ENCODE measurements around the gene FRMD6. TPM values are rescaled to one million over a fixed set of nuclear protein-coding genes. Genes with fewer than 3 reads are reported as not detected.

FRMD6 gene
- polyA plus RNA-seq, 4 donors = 0.45 to 6.2 (median 3.2) TPM

DNA sequence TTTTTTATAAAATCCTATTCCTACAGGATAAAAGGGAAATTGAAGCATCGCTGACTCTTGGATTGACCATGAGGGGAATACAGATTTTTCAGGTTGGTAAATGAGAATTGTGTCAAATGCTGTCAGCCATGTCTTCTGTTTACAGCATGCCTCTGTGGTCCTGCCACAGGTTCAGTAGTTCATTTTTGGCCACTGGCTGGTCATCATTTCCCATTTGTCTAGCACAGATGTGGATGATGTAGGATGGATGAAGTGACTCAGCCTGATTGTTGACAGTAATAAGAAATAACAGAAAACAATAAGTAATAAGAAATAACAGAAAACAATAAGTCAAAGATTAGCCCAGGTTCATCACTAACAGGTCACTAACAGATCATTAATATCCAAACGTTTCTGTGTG is 59.8 kb downstream of the FRMD6 start:
- DNase-seq (no peak), FAIRE-seq (no peak)
- no peak overlapping the region for H3K4me3 ChIP-seq (ENCODE audit: low read depth in 1 of 3, low read length in 3 of 3)
- H3K27ac ChIP-seq (ENCODE audit: low read depth in 1 of 3, low read length in 2 of 3) = no peak overlapping the region
- no peaks in the 10 kb centered on the region for H3K9me3 ChIP-seq (ENCODE audit: control insufficient read depth in 2 of 2, insufficient read depth in 1 of 2, low read depth in 1 of 2, low read length in 1 of 2)
- no peaks in the 10 kb centered on the region for H3K4me1 ChIP-seq (ENCODE audit: control insufficient read depth in 3 of 3, insufficient read depth in 2 of 3, low read depth in 1 of 3, low read length in 2 of 3)
- no peaks in the 10 kb centered on the region for H3K36me3 ChIP-seq (ENCODE audit: control insufficient read depth in 3 of 3, insufficient read depth in 2 of 3, low read depth in 1 of 3, low read length in 3 of 3)
- 78 to 83% (median 78%) methylated on average over 2 of the region's 2 CpGs for WGBS, 3 donors
- no peaks in the 10 kb centered on the region for H3K27me3 ChIP-seq (ENCODE audit: control insufficient read depth in 3 of 3, insufficient read depth in 3 of 3, low read length in 3 of 3)

DNA sequence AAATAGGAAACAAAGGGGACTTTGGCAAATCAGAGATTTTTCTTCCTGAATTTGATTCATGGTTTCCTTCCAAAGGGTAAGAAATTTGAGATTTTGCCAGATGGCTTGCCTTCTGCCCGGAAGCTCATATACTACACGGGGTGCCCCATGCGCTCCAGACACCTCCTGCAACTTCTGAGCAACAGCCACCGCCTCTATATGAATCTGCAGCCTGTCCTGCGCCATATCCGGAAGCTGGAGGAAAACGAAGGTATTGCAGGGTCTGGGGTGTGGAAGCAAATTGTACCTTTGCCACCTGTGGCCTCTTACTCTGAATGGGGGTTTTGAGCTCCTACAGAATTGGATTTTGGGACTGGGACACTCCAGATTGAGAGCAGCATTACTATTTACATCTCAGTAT is 63.5 kb downstream of the FRMD6 start:
- FAIRE-seq = no peak
- Histone ChIP-seq H3K27me3 (ENCODE audit: control insufficient read depth in 3 of 3, insufficient read depth in 3 of 3, low read length in 3 of 3) (no peaks in the 10 kb centered on the region), H3K9me3 (ENCODE audit: control insufficient read depth in 2 of 2, insufficient read depth in 1 of 2, low read depth in 1 of 2, low read length in 1 of 2) (no peaks in the 10 kb centered on the region), H3K4me1 (ENCODE audit: control insufficient read depth in 3 of 3, insufficient read depth in 2 of 3, low read depth in 1 of 3, low read length in 2 of 3) (no peaks in the 10 kb centered on the region), H3K27ac (ENCODE audit: low read depth in 1 of 3, low read length in 2 of 3) (no peak overlapping the region), H3K36me3 (ENCODE audit: control insufficient read depth in 3 of 3, insufficient read depth in 2 of 3, low read depth in 1 of 3, low read length in 3 of 3) (peaks cover 0 to 5% (median 4%) of the 10 kb centered on the region in 3 donors), H3K4me3 (ENCODE audit: low read depth in 1 of 3, low read length in 3 of 3) (no peak overlapping the region)
- 78 to 84% (median 84%) methylated on average over 7 of the region's 7 CpGs for WGBS, 3 donors
- DNase-seq = peak in 1 of 2 donors; percentile 5

- no peak overlapping the region for H3K27ac ChIP-seq (ENCODE audit: low read depth in 1 of 3, low read length in 2 of 3)
- peaks cover 0 to 5% (median 4%) of the 10 kb centered on the region in 3 donors for H3K36me3 ChIP-seq (ENCODE audit: control insufficient read depth in 3 of 3, insufficient read depth in 2 of 3, low read depth in 1 of 3, low read length in 3 of 3)
- WGBS, 3 donors = 63 to 77% (median 69%) methylated on average over 2 of the region's 2 CpGs
- no peaks in the 10 kb centered on the region for H3K9me3 ChIP-seq (ENCODE audit: control insufficient read depth in 2 of 2, insufficient read depth in 1 of 2, low read depth in 1 of 2, low read length in 1 of 2)
- no peaks in the 10 kb centered on the region for H3K27me3 ChIP-seq (ENCODE audit: control insufficient read depth in 3 of 3, insufficient read depth in 3 of 3, low read length in 3 of 3)
- no peak overlapping the region for H3K4me3 ChIP-seq (ENCODE audit: low read depth in 1 of 3, low read length in 3 of 3)
- DNase-seq = no peak
- no peak for FAIRE-seq
- H3K4me1 ChIP-seq (ENCODE audit: control insufficient read depth in 3 of 3, insufficient read depth in 2 of 3, low read depth in 1 of 3, low read length in 2 of 3) = no peaks in the 10 kb centered on the region
Measured at GRCh38 chr14:51715742-51716141, 64.0 kb downstream of the FRMD6 start.

DNA sequence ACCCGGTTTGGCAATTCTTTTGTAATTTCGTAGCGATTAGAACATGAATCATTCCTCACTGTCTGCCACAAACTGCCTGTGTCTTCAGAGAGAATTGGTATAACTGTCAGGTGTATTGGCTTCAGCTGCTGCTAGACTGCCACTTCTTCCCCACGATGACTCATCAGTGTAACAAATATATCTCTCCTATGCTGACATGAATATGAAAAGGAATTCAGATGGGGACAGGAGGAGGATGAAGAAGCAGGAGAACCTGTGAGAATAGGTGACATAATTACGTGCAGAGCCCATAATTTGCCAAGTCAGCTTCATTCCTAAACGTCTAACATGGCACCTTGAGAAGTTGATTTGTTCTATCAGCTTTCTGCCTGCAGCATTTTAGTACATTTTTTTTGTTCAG is 64.9 kb downstream of the FRMD6 start:
- no peaks in the 10 kb centered on the region for H3K27me3 ChIP-seq (ENCODE audit: control insufficient read depth in 3 of 3, insufficient read depth in 3 of 3, low read length in 3 of 3)
- WGBS, 3 donors = 59 to 71% (median 66%) methylated on average over 6 of the region's 6 CpGs
- no peaks in the 10 kb centered on the region for H3K4me1 ChIP-seq (ENCODE audit: control insufficient read depth in 3 of 3, insufficient read depth in 2 of 3, low read depth in 1 of 3, low read length in 2 of 3)
- FAIRE-seq (no peak), DNase-seq (no peak)
- H3K4me3 ChIP-seq (ENCODE audit: low read depth in 1 of 3, low read length in 3 of 3) = no peak overlapping the region
- H3K27ac ChIP-seq (ENCODE audit: low read depth in 1 of 3, low read length in 2 of 3) = no peak overlapping the region
- H3K36me3 ChIP-seq (ENCODE audit: control insufficient read depth in 3 of 3, insufficient read depth in 2 of 3, low read depth in 1 of 3, low read length in 3 of 3) = peaks cover 0 to 5% (median 4%) of the 10 kb centered on the region in 3 donors
- H3K9me3 ChIP-seq (ENCODE audit: control insufficient read depth in 2 of 2, insufficient read depth in 1 of 2, low read depth in 1 of 2, low read length in 1 of 2) = no peaks in the 10 kb centered on the region

DNA sequence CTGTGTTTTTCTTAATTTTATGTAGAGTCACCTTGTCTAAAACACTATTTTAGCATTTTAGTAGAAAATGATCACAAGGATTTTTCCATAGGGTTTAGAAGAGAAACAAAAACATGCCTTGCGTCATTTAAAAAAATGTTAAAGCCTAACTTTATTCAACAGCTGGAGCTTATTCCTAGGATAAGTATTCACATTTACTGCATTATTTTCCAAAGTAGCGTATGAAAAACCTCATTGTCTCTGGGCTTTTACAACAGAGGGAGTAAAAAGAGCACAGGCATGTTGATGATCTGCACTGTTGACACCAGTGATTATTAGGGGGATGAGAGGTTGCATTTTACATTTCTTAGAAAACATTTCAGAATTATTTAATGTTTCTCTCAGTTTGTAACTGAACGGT is 66.1 kb downstream of the FRMD6 start:
- no peaks in the 10 kb centered on the region for H3K27me3 ChIP-seq (ENCODE audit: control insufficient read depth in 3 of 3, insufficient read depth in 3 of 3, low read length in 3 of 3)
- H3K9me3 ChIP-seq (ENCODE audit: control insufficient read depth in 2 of 2, insufficient read depth in 1 of 2, low read depth in 1 of 2, low read length in 1 of 2) = no peaks in the 10 kb centered on the region
- no peak overlapping the region for H3K4me3 ChIP-seq (ENCODE audit: low read depth in 1 of 3, low read length in 3 of 3)
- H3K36me3 ChIP-seq (ENCODE audit: control insufficient read depth in 3 of 3, insufficient read depth in 2 of 3, low read depth in 1 of 3, low read length in 3 of 3) = peaks cover 0 to 9% (median 5%) of the 10 kb centered on the region in 3 donors
- DNase-seq (no peak), FAIRE-seq (no peak)
- H3K27ac ChIP-seq (ENCODE audit: low read depth in 1 of 3, low read length in 2 of 3) = no peak overlapping the region
- WGBS, 3 donors = 86 to 95% (median 93%) methylated on average over 3 of the region's 3 CpGs
- H3K4me1 ChIP-seq (ENCODE audit: control insufficient read depth in 3 of 3, insufficient read depth in 2 of 3, low read depth in 1 of 3, low read length in 2 of 3) = no peaks in the 10 kb centered on the region

DNA sequence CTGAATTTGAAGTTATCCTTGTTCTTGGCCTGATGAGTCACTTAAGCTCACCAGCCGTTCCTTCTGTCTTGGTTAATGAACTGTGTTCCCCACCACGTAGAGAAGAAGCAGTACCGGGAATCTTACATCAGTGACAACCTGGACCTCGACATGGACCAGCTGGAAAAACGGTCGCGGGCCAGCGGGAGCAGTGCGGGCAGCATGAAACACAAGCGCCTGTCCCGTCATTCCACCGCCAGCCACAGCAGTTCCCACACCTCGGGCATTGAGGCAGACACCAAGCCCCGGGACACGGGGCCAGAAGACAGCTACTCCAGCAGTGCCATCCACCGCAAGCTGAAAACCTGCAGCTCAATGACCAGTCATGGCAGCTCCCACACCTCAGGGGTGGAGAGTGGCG is 68.2 kb downstream of the FRMD6 start:
- no peaks in the 10 kb centered on the region for H3K4me1 ChIP-seq (ENCODE audit: control insufficient read depth in 3 of 3, insufficient read depth in 2 of 3, low read depth in 1 of 3, low read length in 2 of 3)

DNA sequence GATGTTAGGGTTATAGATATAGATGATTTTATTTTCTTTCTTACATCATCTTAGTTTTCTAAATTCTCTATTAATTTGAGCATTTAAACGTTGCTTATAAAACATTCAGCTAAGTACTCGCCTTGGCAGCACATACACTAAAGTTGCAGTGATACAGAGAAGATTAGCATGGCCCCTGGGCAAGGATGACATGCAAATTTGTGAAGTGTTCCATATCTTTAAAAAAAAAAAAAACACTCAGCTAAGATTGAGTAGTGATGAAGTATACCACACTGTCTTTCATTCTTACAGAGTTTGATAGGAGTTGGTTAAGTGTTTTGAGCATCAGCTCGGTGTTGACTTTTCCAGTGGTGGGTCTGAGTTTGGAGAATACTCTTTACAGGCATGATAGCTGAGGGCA is 72.3 kb downstream of the FRMD6 start:
- WGBS, 3 donors = 84 to 90% (median 89%) methylated on average over 3 of the region's 3 CpGs
- H3K4me3 ChIP-seq (ENCODE audit: low read depth in 1 of 3, low read length in 3 of 3) = no peak overlapping the region
- H3K36me3 ChIP-seq (ENCODE audit: control insufficient read depth in 3 of 3, insufficient read depth in 2 of 3, low read depth in 1 of 3, low read length in 3 of 3) = peaks cover 0 to 12% (median 7%) of the 10 kb centered on the region in 3 donors
- no peaks in the 10 kb centered on the region for H3K9me3 ChIP-seq (ENCODE audit: control insufficient read depth in 2 of 2, insufficient read depth in 1 of 2, low read depth in 1 of 2, low read length in 1 of 2)
- no peaks in the 10 kb centered on the region for H3K4me1 ChIP-seq (ENCODE audit: control insufficient read depth in 3 of 3, insufficient read depth in 2 of 3, low read depth in 1 of 3, low read length in 2 of 3)
- H3K27ac ChIP-seq (ENCODE audit: low read depth in 1 of 3, low read length in 2 of 3) = no peak overlapping the region
- FAIRE-seq = no peak
- no peaks in the 10 kb centered on the region for H3K27me3 ChIP-seq (ENCODE audit: control insufficient read depth in 3 of 3, insufficient read depth in 3 of 3, low read length in 3 of 3)
- no peak for DNase-seq

More for the DNA sequence above, 68.2 kb downstream of the FRMD6 start:
- H3K36me3 ChIP-seq (ENCODE audit: control insufficient read depth in 3 of 3, insufficient read depth in 2 of 3, low read depth in 1 of 3, low read length in 3 of 3) = peaks cover 0 to 12% (median 6%) of the 10 kb centered on the region in 3 donors
- no peak overlapping the region for H3K4me3 ChIP-seq (ENCODE audit: low read depth in 1 of 3, low read length in 3 of 3)
- H3K27ac ChIP-seq (ENCODE audit: low read depth in 1 of 3, low read length in 2 of 3) = no peak overlapping the region
- WGBS, 3 donors = 92 to 96% (median 95%) methylated on average over 17 of the region's 17 CpGs
- FAIRE-seq (no peak), DNase-seq (no peak)
- H3K27me3 ChIP-seq (ENCODE audit: control insufficient read depth in 3 of 3, insufficient read depth in 3 of 3, low read length in 3 of 3) = no peaks in the 10 kb centered on the region
- no peaks in the 10 kb centered on the region for H3K9me3 ChIP-seq (ENCODE audit: control insufficient read depth in 2 of 2, insufficient read depth in 1 of 2, low read depth in 1 of 2, low read length in 1 of 2)

- no peaks in the 10 kb centered on the region for H3K27me3 ChIP-seq (ENCODE audit: control insufficient read depth in 3 of 3, insufficient read depth in 3 of 3, low read length in 3 of 3)
- FAIRE-seq = no peak
Measured at GRCh38 chr14:51724650-51725049, 72.9 kb downstream of the FRMD6 start.

DNA sequence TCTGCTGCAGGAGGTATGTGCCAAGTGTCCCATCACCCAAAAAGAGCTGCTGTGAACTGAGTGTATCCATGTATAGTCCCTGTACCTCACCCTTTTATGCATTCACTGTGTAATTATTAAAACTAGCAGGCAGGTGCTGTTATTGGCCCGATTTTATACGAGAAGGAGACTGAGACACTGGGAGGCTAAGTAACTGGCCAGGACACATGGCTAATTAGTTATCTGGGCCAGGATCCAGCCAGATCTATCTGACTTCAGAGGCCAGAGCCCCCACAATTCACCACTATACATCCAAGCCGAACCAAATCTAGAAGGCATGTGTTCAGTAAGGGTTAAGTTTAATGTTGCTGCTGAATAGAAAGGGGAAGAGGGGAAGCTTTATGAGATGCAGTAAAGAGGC is 73.4 kb downstream of the FRMD6 start:
- H3K27ac ChIP-seq (ENCODE audit: low read depth in 1 of 3, low read length in 2 of 3) = no peak overlapping the region
- no peaks in the 10 kb centered on the region for H3K9me3 ChIP-seq (ENCODE audit: control insufficient read depth in 2 of 2, insufficient read depth in 1 of 2, low read depth in 1 of 2, low read length in 1 of 2)
- H3K27me3 ChIP-seq (ENCODE audit: control insufficient read depth in 3 of 3, insufficient read depth in 3 of 3, low read length in 3 of 3) = no peaks in the 10 kb centered on the region
- DNase-seq = no peak
- H3K36me3 ChIP-seq (ENCODE audit: control insufficient read depth in 3 of 3, insufficient read depth in 2 of 3, low read depth in 1 of 3, low read length in 3 of 3) = peaks cover 0 to 10% (median 3%) of the 10 kb centered on the region in 3 donors
- H3K4me3 ChIP-seq (ENCODE audit: low read depth in 1 of 3, low read length in 3 of 3) = no peak overlapping the region
- 91 to 98% (median 91%) methylated on average over 3 of the region's 3 CpGs for WGBS, 3 donors
- H3K4me1 ChIP-seq (ENCODE audit: control insufficient read depth in 3 of 3, insufficient read depth in 2 of 3, low read depth in 1 of 3, low read length in 2 of 3) = no peaks in the 10 kb centered on the region
- no peak for FAIRE-seq

More at GRCh38 chr14:51724650-51725049, 72.9 kb downstream of the FRMD6 start:
- no peaks in the 10 kb centered on the region for H3K9me3 ChIP-seq (ENCODE audit: control insufficient read depth in 2 of 2, insufficient read depth in 1 of 2, low read depth in 1 of 2, low read length in 1 of 2)
- DNase-seq = no peak
- WGBS, 3 donors = 89 to 92% (median 90%) methylated on average over 3 of the region's 3 CpGs
- H3K4me1 ChIP-seq (ENCODE audit: control insufficient read depth in 3 of 3, insufficient read depth in 2 of 3, low read depth in 1 of 3, low read length in 2 of 3) = no peaks in the 10 kb centered on the region
- H3K27ac ChIP-seq (ENCODE audit: low read depth in 1 of 3, low read length in 2 of 3) = no peak overlapping the region
- no peak overlapping the region for H3K4me3 ChIP-seq (ENCODE audit: low read depth in 1 of 3, low read length in 3 of 3)
- peaks cover 0 to 12% (median 7%) of the 10 kb centered on the region in 3 donors for H3K36me3 ChIP-seq (ENCODE audit: control insufficient read depth in 3 of 3, insufficient read depth in 2 of 3, low read depth in 1 of 3, low read length in 3 of 3)
